NCI-H82 treated with DMSO at 0.1 percent for 48 hours (cell line): ENCODE results near the gene VPS13A.
"Not testable (repeated sequence)": the region's sequence is repeated elsewhere in the genome, so short reads cannot be mapped to it uniquely, and the experiment has no call there.

Source experiments
- DNase-seq: peaks from one replicate; lab custom pipeline; 2025; ENCODE audit not compliant: unreplicated experiment; lab: John Stamatoyannopoulos, UW

The VPS13A gene

GRCh38 chr9:77421506-77422265 is 244.4 kb downstream of the VPS13A start:
- no peak for DNase-seq

GRCh38 chr9:77422969-77423368 is 245.6 kb downstream of the VPS13A start:
- no peak for DNase-seq

- no peak for DNase-seq
Observed at GRCh38 chr9:77423841-77424240, 246.5 kb downstream of the VPS13A start.

DNA sequence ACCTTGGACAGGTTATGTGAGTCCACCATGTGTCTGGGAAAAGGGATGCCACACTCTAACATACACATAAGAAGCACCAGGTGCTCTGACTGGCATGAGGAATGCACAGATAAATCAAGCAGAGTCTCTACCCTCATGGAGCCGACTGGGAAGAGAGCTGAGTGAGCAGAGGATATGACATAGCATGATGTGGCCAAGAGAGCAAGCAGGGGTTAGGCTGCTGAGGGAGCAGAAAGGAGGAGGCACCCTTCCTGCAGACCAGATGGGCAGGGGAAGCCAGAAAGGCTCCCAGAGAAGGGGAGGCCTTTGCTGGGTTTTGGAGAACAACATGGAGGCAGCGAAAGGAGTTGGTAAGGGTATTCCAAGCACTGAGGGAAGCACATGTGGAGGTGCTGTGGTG is 247.7 kb downstream of the VPS13A start:
- no peak for DNase-seq

GRCh38 chr9:77426712-77427111 is 249.4 kb downstream of the VPS13A start:
- no peak for DNase-seq

- DNase-seq: no peak
Observed at GRCh38 chr9:77427256-77427927, 250.1 kb downstream of the VPS13A start.

- DNase-seq: no peak
Observed at GRCh38 chr9:77429928-77430327, 252.6 kb downstream of the VPS13A start.

GRCh38 chr9:77432053-77432452 is 254.7 kb downstream of the VPS13A start:
- DNase-seq: no peak

DNA sequence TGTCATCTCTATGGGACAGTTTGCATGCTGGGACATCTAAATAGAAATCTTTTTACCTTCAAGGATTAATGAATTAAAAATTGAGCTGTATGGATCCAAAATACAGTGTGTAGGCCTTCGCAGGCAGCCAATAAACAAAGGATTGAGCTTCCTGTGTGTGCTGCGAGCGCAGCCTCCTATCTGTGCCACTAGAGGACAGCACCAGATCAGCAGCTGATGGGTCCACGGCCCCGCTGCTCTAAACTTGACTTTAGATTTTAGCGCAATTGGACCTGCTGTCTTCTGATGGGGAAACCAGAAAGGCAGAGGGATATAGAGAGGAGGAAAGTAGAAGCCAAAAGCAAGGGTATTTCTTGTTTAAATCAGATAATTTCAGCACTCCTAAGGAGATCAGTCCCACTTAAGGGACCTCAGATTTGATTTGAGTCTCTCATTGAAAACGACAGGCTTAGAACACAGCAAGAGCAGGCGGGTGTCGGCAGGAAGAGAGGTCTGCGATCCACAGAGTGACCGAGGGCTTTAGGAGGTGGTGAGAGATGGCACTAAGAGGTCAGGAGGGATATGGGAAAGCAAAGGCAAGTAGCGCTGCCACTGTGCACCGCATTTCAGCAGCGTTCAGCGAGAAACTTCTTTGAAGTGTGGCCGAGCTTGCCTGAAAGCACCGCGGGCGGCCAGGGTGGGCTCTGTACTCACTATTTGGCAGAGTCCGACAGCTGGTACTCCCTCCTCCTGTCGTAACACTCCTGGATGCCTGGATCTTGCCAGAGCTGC is 256.5 kb downstream of the VPS13A start:
- peak; percentile 18 for DNase-seq

GRCh38 chr9:77435277-77435676 is 257.9 kb downstream of the VPS13A start:
- DNase-seq: no peak

DNA sequence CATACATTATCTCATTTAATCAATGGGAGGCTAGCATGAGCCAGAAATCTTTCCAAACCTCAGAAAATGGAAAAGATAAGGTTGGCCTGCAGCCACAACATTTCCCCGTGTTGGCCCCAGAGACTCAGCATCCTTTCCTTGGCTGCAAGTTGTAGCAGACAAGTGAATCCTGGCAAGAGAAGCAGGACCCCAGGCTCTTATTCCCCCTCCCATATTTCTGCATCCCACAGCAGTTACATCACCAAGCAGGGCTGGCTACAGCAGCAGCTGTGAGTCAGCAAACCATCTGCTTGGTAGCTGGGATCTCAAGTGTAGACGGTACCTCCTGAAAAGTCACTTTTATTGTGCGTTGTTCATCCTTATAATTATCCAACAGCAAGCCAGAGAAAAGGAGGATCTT is 258.4 kb downstream of the VPS13A start:
- no peak for DNase-seq

DNA sequence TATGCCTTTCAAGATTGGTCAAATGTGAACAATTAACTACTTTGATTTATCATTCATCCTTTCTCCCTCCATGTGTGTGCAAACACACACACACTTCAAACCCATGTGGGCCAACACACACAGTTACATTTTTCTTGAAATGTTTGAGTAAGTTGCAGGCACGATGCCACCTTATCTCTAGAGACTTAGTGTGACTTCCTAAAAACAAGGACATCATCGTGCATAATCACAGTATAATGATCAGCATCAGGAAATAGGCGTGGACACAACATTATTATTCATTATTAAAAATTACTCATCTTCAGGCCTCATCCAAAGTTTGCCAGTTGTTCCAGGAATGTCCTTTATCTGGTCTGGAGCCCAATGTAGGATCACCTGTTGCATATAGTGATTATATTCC is 261.3 kb downstream of the VPS13A start:
- DNase-seq: no peak

DNA sequence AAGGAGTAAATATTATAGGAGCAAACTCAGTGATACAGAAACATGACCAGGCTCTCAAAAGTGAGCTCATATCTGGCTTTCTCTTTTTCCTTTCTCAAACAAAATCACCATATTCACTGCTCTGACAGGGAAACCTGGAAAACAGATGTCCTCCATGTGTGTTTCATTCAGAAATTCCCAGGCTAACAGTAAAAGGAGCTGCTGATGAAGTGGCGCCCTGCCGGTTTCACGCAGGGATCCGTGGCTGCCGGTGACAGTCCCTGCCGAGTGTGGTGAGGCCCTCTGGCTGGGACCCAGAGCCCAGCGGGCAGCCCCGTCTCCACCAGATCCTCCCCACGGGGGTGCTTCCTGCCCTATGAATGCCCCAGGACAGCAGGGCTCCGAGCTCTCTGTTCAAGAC is 262.7 kb downstream of the VPS13A start:
- no peak for DNase-seq

DNA sequence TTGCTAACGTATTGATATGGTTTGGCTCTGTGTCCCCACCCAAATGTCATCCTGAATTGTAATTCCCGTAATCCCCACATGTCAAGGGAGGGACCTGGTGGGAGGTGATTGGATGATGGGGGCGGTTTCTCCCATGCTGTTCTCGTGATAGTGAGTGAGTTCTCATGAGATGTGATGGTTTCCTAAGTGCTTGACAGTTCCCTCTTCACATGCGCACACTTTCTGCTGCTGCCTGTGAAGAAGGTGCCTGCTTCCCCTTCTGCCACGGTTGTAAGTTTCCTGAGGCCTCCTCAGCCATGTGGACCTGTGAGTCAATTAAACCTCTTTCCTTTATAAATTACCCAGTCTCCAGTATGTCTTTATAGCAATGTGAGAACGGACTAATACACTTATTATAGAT is 263.8 kb downstream of the VPS13A start:
- not testable (repeated sequence) for DNase-seq

- no peak for DNase-seq
Observed at GRCh38 chr9:77442436-77442835, 265.1 kb downstream of the VPS13A start.

DNA sequence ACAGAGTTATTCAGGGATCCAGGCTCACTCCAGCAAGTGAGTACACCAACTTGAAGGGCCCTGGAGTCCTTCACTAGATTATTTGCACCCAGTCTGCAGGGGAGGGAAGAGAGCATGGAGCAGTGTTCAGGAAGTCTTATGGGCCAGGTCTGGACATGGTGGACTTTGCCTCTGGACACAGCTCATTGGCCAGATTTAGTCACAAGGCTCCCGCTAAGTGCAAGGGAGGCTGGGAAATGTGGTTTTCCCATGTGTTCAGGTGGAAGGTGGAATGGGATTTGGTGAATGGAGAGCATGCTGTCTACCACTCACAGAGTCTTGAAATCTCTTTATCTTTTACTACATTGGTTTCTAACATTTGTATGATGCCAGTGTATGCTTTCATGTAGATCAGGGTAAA is 270.3 kb downstream of the VPS13A start:
- DNase-seq: no peak

DNA sequence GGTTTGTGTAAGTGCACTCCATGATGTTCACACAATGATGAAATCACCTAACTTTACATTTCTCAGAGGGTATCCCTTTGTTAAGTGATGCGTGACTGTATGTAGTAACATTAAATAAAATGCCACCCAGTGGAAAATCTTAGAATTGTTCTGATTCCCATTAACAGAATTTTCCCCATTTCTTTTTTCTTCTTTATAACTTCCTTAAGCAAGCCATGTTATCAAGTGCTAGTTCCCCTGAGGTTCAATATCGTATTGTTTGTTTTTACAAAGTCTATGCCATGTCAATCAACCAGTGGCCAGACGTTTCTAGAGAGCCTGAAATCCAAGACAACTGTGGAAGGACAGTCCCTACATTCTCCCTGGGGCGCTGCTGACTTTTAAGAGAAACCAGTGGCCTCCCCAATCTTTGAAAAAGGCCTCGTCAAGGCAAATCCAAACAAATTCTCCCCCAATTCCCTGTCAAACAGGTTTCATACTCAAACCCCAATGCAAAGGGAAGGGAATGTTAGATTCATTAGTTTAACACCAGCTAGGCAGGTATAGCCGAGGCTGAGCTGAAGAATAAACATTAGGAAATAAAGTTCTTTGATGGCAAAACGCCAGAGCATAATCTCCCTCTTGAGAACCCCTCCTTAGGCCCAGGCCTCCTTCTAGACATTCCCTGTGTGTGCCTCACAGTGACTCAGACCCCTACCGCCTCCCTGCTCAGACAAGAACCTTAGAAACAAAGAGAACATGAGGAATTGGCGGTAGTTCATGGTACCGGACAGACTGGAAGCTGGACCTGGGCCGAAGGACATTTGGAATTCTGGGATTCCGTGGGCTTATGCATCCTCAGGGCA is 272.1 kb downstream of the VPS13A start:
- no peak for DNase-seq

- DNase-seq: no peak
Observed at GRCh38 chr9:77450085-77450475, 272.7 kb downstream of the VPS13A start.

DNA sequence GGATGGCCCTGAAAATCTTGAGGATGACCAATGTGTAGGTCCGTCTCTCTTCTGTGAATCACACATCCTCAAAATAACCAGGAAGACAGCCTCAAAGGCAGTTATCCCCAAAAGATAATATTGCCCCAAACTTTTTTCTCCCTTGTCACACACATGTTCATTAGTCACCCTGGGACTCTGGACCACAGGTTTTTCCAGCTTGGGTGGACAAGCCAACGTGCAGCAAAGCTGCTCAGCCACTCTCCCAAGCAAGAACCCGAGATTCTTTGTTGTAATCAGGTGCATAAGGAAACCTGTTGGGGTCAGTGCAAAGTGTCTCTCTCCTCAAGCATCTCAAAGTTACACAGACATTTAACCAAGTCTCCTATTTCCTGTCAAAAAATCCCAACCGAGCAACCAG is 274.2 kb downstream of the VPS13A start:
- no peak for DNase-seq

DNA sequence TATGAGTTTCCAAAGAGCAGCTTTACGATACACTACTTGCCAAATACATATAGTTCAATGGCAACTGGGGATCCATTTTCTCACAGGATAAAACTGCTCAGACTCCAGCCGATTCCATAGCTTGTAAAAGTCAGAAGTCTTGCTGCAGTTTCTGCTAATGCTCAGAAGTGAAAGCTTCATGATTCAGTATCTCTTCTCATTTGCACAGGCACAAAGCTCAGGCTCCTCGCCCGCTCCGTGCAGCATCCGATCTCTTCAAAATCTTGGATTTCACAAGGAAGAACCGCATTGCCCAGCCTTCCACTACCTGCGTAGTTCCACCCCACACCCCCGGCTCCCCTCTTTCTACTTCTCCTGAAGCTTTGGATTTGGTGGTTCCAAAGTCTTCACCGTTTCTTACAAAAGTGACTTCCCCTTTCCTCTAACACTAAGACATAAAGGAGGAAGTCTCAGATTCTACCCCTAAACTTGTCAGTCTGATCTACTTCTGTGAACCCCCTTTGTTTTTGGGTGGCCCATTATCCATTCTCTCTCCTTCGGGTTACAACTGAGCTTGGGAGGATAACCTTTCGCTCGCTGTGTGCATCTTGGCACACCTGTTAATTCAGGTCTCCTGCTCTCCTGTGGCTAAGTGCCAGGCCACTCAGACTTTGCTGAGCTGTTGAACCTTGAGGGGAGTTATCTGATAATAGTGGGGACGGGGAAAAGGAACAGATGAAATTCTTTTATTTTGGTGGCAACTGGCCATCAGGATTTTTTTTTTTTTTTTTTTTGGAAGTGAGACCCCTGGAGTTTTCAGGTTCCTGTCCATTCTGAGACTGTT is 276.7 kb downstream of the VPS13A start:
- DNase-seq: no peak
